ENCODE data around the gene FIBCD1. TPM values are rescaled to one million over a fixed set of nuclear protein-coding genes. Genes with fewer than 3 reads are reported as not detected.
A peak's percentile ranks its signal among the peaks of the same experiment; 100 is the strongest.

The FIBCD1 gene
- total RNA-seq, 1 experiment from 2014 or later: 11.0 TPM

GRCh38 chr9:130895481-130896232, 43.4 kb downstream of the FIBCD1 start:
- peak; percentile 38 for DNase-seq (ENCODE audit: low read depth)

GRCh38 chr9:130895038-130895437, 44.0 kb downstream of the FIBCD1 start:
- DNase-seq (ENCODE audit: low read depth): no peak

GRCh38 chr9:130894546-130894945, 44.5 kb downstream of the FIBCD1 start:
- DNase-seq (ENCODE audit: low read depth): no peak

GRCh38 chr9:130893341-130894101, 45.5 kb downstream of the FIBCD1 start:
- no peak for DNase-seq (ENCODE audit: low read depth)

- DNase-seq (ENCODE audit: low read depth): no peak
Measured at GRCh38 chr9:130892477-130893304, 46.4 kb downstream of the FIBCD1 start.

- no peak for DNase-seq (ENCODE audit: low read depth)
Measured at GRCh38 chr9:130891688-130892476, 47.2 kb downstream of the FIBCD1 start.

GRCh38 chr9:130890870-130891687, 48.0 kb downstream of the FIBCD1 start:
- DNase-seq (ENCODE audit: low read depth): no peak

- no peak for DNase-seq (ENCODE audit: low read depth)
Measured at GRCh38 chr9:130890124-130890523, 48.9 kb downstream of the FIBCD1 start.

GRCh38 chr9:130888146-130888885, 50.7 kb downstream of the FIBCD1 start:
- no peak for DNase-seq (ENCODE audit: low read depth)

GRCh38 chr9:130887494-130888144, 51.4 kb downstream of the FIBCD1 start:
- DNase-seq (ENCODE audit: low read depth): no peak

- DNase-seq (ENCODE audit: low read depth): no peak
Measured at GRCh38 chr9:130886981-130887380, 52.1 kb downstream of the FIBCD1 start.

- no peak for DNase-seq (ENCODE audit: low read depth)
Measured at GRCh38 chr9:130885484-130886375, 53.3 kb downstream of the FIBCD1 start.

- DNase-seq (ENCODE audit: low read depth): no peak
Measured at GRCh38 chr9:130884542-130885483, 54.2 kb downstream of the FIBCD1 start.

GRCh38 chr9:130884111-130884531, 54.9 kb downstream of the FIBCD1 start:
- DNase-seq (ENCODE audit: low read depth): no peak

GRCh38 chr9:130883479-130883878, 55.6 kb downstream of the FIBCD1 start:
- DNase-seq (ENCODE audit: low read depth): no peak

GRCh38 chr9:130882696-130883225, 56.3 kb downstream of the FIBCD1 start:
- no peak for DNase-seq (ENCODE audit: low read depth)

- DNase-seq (ENCODE audit: low read depth): no peak
Measured at GRCh38 chr9:130881516-130881915, 57.5 kb downstream of the FIBCD1 start.
